NCI-H2107 treated with DMSO at 0.1 percent for 48 hours (cell line): Measurements from ENCODE around the gene HTN1.
"Not testable (repeated sequence)": the region's sequence is repeated elsewhere in the genome, so short reads cannot be mapped to it uniquely, and the experiment has no call there.

Source experiments
- DNase-seq: peaks from one replicate; lab custom pipeline; 2025; ENCODE audit not compliant: unreplicated experiment; lab: John Stamatoyannopoulos, UW

The HTN1 gene

DNA sequence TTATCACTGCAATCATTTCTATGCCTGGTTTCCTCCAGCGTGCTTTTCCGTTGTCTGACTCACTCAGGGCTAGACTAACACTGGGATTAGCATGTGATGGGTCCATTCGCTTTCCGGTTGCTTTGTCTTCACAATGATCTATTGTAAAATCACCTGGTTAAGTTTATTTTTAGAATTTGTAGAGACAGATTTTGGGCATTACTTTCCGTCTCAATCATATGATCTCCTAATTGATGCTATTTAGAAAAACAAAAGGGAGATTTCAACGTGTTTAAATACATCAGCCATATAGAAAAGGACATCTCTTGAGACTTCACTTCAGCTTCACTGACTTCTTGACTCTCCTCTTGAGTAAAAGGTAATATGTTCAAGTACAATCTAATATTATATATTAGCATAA is at the start of gene HTN1:
Gene HTN1 (plus strand): TSS at position 301 of the 400 bp plus-strand sequence. CDS start 2,639 bp downstream, outside the sequence.
- not testable (repeated sequence) for DNase-seq

GRCh38 chr4:70000711-70001110 is 49.5 kb upstream of the HTN1 start:
- no peak for DNase-seq

- DNase-seq = no peak
Measured at GRCh38 chr4:70002507-70002906, 47.7 kb upstream of the HTN1 start.

- no peak for DNase-seq
Measured at GRCh38 chr4:70008771-70009170, 41.5 kb upstream of the HTN1 start.

DNA sequence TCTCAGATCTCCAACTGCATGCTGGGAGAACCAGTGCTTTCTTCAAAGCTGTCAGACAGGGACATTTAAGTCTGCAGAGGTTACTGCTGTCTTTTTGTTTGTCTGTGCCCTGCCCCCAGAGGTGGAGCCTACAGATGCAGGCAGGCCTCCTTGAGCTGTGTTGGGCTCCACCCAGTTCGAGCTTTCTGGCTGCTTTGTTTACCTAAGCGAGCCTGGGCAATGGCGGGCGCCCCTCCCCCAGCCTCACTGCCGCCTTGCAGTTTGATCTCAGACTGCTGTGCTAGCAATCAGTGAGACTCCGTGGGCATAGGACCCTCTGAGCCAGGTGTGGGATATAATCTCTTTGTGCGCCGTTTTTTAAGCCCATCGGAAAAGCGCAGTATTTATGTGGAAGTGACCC is 31.2 kb upstream of the HTN1 start:
- DNase-seq = not testable (repeated sequence)

DNA sequence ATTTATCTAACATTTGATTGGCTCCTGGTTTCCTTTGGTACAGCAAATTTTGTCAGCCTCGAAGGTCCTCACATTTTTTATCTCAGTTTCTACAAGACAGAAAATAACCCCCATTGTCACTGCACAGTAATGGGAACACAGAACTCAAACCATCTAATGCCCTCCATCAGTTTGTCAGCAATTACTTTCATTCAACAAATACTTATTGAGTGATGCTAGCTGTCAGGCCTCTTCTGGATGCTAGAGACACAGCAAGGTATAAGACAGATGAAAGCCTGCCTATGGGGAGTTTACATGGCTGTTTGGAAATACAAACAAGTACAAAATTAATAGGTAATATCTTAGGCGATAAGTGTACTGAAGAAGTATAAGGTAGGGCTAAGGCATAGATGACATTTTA is 27.0 kb upstream of the HTN1 start:
- no peak for DNase-seq

GRCh38 chr4:70027011-70027410 is 23.2 kb upstream of the HTN1 start:
- no peak for DNase-seq

- not testable (repeated sequence) for DNase-seq
Measured at GRCh38 chr4:70028159-70028558, 22.1 kb upstream of the HTN1 start, which contains the start of gene HTN3. TSS of gene HTN3 (plus strand) at chr4:70028459. CDS start at chr4:70030741, 2,282 bp downstream.

GRCh38 chr4:70037559-70037958 is 12.7 kb upstream of the HTN1 start:
- DNase-seq = not testable (repeated sequence)

- not testable (repeated sequence) for DNase-seq
Measured at GRCh38 chr4:70039928-70040327, 10.3 kb upstream of the HTN1 start.

- DNase-seq = no peak
Measured at GRCh38 chr4:70041652-70042286, 8.5 kb upstream of the HTN1 start.

- DNase-seq = not testable (repeated sequence)
Measured at GRCh38 chr4:70056534-70056933, 6.3 kb downstream of the HTN1 start.

- no peak for DNase-seq
Measured at GRCh38 chr4:70057651-70058050, 7.4 kb downstream of the HTN1 start.

DNA sequence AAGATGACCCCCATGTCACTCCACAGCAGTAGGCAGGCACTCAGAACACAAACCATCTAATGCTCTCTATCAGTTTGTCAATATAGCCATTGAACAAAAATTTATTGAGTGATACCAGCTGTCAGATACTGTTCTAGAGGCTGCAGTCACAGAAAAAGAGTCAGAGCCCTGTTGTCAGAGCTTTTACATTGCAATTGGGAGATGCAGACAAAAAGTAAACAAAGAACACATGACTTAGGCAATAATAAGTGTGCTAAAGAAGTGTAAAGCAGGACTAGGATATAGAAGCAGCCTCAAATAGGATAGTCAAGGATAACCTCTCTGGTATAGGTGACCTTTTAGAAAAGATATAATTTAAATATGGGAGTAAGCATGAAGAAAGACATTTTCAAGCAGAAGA is 8.9 kb downstream of the HTN1 start:
- DNase-seq = no peak

- no peak for DNase-seq
Measured at GRCh38 chr4:70062000-70062399, 11.8 kb downstream of the HTN1 start.

- DNase-seq = no peak
Measured at GRCh38 chr4:70080205-70080604, 30.0 kb downstream of the HTN1 start.

DNA sequence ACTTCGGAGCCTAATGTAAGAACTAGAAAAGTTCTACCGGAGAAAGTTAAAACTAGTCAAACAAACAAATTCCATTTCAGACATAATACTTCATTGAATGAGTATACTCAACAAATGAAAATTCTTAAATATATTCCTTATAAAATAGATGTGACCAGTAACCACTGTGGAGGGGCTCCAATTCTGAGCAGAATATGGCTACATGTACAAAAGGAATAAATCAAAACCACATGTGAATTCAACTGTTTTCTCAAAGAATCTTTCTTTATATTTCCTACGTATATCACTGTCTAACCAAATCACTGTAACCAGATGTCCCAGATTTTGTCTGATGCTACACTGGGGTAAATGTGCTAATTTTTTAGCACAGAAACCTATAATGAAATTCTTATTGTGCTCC is 49.0 kb downstream of the HTN1 start:
- DNase-seq = no peak
